Thyroid gland (tissue), 4 donors: ENCODE data around the gene SPATC1L. TPM values are rescaled to one million over a fixed set of nuclear protein-coding genes. Genes with fewer than 3 reads are reported as not detected.

Experiments
- DNase-seq, 2 donors: peaks; one replicate each; pipeline ENCODE4 v3.0.0-alpha.2; 2019
- H3K27ac ChIP-seq, 3 donors: fragments of 200-600 bp; sonication (generic); 1 replicate in 2 of 3; 2 replicates in 1 of 3; pipeline ENCODE4 v1.5.1; 2016 to 2019; ENCODE audit warnings: mild to moderate bottlenecking in 1 of 3, moderate library complexity in 1 of 3
- H3K27me3 ChIP-seq: fragments of 200-600 bp; sonication (generic); one replicate; pipeline ENCODE4 v1.5.1; 2019
- H3K36me3 ChIP-seq, 2 donors: fragments of 200-600 bp; sonication (generic); one replicate each; pipeline ENCODE4 v1.5.1; 2016 to 2019
- H3K4me1 ChIP-seq, 2 donors: fragments of 200-600 bp; sonication (generic); one replicate each; pipeline ENCODE4 v1.5.1; 2017 to 2019
- H3K4me3 ChIP-seq, 3 donors: fragments of 200-600 bp; sonication (generic); replicated peaks in 1 of 3; 1 replicate in 2 of 3; 2 replicates in 1 of 3; pipeline ENCODE4 v1.5.1; 2016; ENCODE audit warnings: mild to moderate bottlenecking in 1 of 3
- H3K9me3 ChIP-seq: fragments of 200-600 bp; sonication (generic); one replicate; pipeline ENCODE4 v1.5.1; 2017
- CTCF ChIP-seq, 6 experiments: fragments of 200-600 bp in 3 of 6; fragments of 450-650 bp in 3 of 6; sonication (generic) in 3 of 6; IDR thresholded peaks; one replicate each; pipeline ENCODE4 v1.5.1; 2016 to 2019; ENCODE audit warnings: antibody characterized with exemption in 6 of 6, mild to moderate bottlenecking in 2 of 6, inconsistent platforms in 1 of 6, moderate library complexity in 1 of 6
- POLR2A ChIP-seq, 2 donors: fragments of 450-650 bp; IDR thresholded peaks; one replicate each; pipeline ENCODE4 v1.6.1; 2017; ENCODE audit warnings: antibody characterized with exemption in 2 of 2, mild to moderate bottlenecking in 2 of 2, moderate library complexity in 1 of 2
- WGBS, 2 donors: methylation state at CpG; one replicate each; pipeline ENCODE4 v1.1.5; 2017; 5-methylcytosine and 5-hydroxymethylcytosine counted together
- intact Hi-C: fragments of 100-400 bp; cut with DNase I; formaldehyde crosslinking; loops from one replicate; pipeline ENCODE4 v1.15.1; 2023
- total RNA-seq, 4 donors: library from RNA; depleted of rRNA; stranded (reverse); fragments of >200 nt; gene quantifications; one replicate each; pipeline ENCODE4 v1.2.3, GENCODE V29; 2016

SPATC1L gene
- 1 to 10 TPM; 3.5 to 9.0 (median 5.8) TPM for total RNA-seq

- intact Hi-C loops = loop anchor here (10.0 kb wide), 1 partner anchor 199 kb away; the partner anchor contains the start of gene COL6A1
- Histone ChIP-seq H3K36me3 (no peaks in the 10 kb centered on the region), H3K4me3 (peak within 1 kb of the TSS in 2 of 3 donors; percentile 28 to 38), H3K4me1 (peaks cover 0 to 9% of the 10 kb centered on the region in 2 donors), H3K9me3 (no peaks in the 10 kb centered on the region), H3K27me3 (no peaks in the 10 kb centered on the region), H3K27ac (peak within 1 kb of the TSS; percentile 29 to 73 (median 44))
- DNase-seq = peak in 1 of 2 donors; percentile 63
- 0 to 68% methylated on average over 5 to 14 of the region's 24 CpGs for WGBS, 2 donors
- TF ChIP-seq CTCF (IDR thresholded peaks at IDR 0.05) (no peak), POLR2A (IDR thresholded peaks at IDR 0.05) (no peak)
Observed at GRCh38 chr21:46183910-46184624, at the start of gene SPATC1L. Gene SPATC1L, minus strand, starts transcription at chr21:46184459. Its CDS starts 1,643 bp downstream, at chr21:46182816.

- no peaks in the 10 kb centered on the region for H3K27me3 ChIP-seq
- intact Hi-C loops = loop anchor here (5.0 kb wide), 1 partner anchor 258 kb away; no protein-coding TSS in a partner anchor
- TF ChIP-seq POLR2A (IDR thresholded peaks at IDR 0.05) (no peak), CTCF (IDR thresholded peaks at IDR 0.05) (no peak)
- no peaks in the 10 kb centered on the region for H3K9me3 ChIP-seq
- WGBS, 2 donors = 89 to 90% methylated on average over 6 of the region's 6 CpGs
- peak overlapping the region in 1 of 3 donors; percentile 94 for H3K4me3 ChIP-seq
- no peak for DNase-seq
- H3K27ac ChIP-seq = peak overlapping the region in 2 of 3 donors; percentile 44 to 53
- peaks cover 9 to 10% of the 10 kb centered on the region in 2 donors for H3K36me3 ChIP-seq
- H3K4me1 ChIP-seq = peaks cover 13 to 18% of the 10 kb centered on the region in 2 donors
Observed at GRCh38 chr21:46229923-46230260, 45.6 kb upstream of the SPATC1L start.

GRCh38 chr21:46229133-46229922 lies 45.1 kb upstream of the SPATC1L start:
- Histone ChIP-seq H3K4me1 (peaks cover 13 to 18% of the 10 kb centered on the region in 2 donors), H3K4me3 (peak overlapping the region; percentile 71 to 94 (median 81)), H3K27ac (peak overlapping the region in 2 of 3 donors; percentile 44 to 53), H3K36me3 (peaks cover 4 to 5% of the 10 kb centered on the region in 2 donors), H3K27me3 (no peaks in the 10 kb centered on the region), H3K9me3 (no peaks in the 10 kb centered on the region)
- no peak for TF ChIP-seq POLR2A (IDR thresholded peaks at IDR 0.05)
- peak in 5 of 6 experiments; percentile 19 to 78 (median 26) for TF ChIP-seq CTCF (IDR thresholded peaks at IDR 0.05)
- DNase-seq = peak; percentile 41 to 58
- 4 to 10% methylated on average over 22 to 27 of the region's 72 CpGs for WGBS, 2 donors
- intact Hi-C loops = loop anchor here (5.0 kb wide), 1 partner anchor 257 kb away; no protein-coding TSS in a partner anchor

- peaks cover 13 to 18% of the 10 kb centered on the region in 2 donors for H3K4me1 ChIP-seq
- no peaks in the 10 kb centered on the region for H3K36me3 ChIP-seq
- intact Hi-C loops = loop anchor here (5.0 kb wide), 1 partner anchor 256 kb away; no protein-coding TSS in a partner anchor
- no peaks in the 10 kb centered on the region for H3K27me3 ChIP-seq
- peak; percentile 99 for DNase-seq
- H3K4me3 ChIP-seq = peak within 1 kb of the TSS; percentile 81 to 95 (median 94)
- peak within 1 kb of the TSS; percentile 15 to 74 (median 74) for H3K27ac ChIP-seq
- 0 to 4% methylated on average over 6 to 17 of the region's 77 CpGs for WGBS, 2 donors
- H3K9me3 ChIP-seq = no peaks in the 10 kb centered on the region
- TF ChIP-seq POLR2A (IDR thresholded peaks at IDR 0.05) (peak in 1 of 2 donors; percentile 69), CTCF (IDR thresholded peaks at IDR 0.05) (no peak)
Observed at GRCh38 chr21:46228345-46229051, 44.2 kb upstream of the SPATC1L start, which contains the start of gene LSS. Gene LSS, minus strand, starts transcription at chr21:46228774. Its CDS starts 29 bp downstream, at chr21:46228745.
